HepG2 (cell line): ENCODE measurements around the gene FTCD.

Experiments used
- NPAS2 ChIP-seq: sonication (generic); formaldehyde crosslinking; IDR thresholded peaks from 2 replicates; pipeline ENCODE4 v1.8.0; 2022; ENCODE audit warnings: mild to moderate bottlenecking, missing genetic modification reagents, borderline replicate concordance
- PRPF4 ChIP-seq: fragments of 200-400 bp; formaldehyde crosslinking; IDR thresholded peaks from 2 replicates; pipeline ENCODE4 v1.6.1; 2016; ENCODE audit warnings: low read length, low read depth; ENCODE audit not compliant: poor library complexity, severe bottlenecking
- TF ChIP-seq, protein P1 (sequence below): sonication (generic); formaldehyde crosslinking; IDR thresholded peaks from 2 replicates; pipeline ENCODE4 v1.5.0; 2020; ENCODE audit warnings: mild to moderate bottlenecking, missing genetic modification reagents, moderate library complexity

DNA sequence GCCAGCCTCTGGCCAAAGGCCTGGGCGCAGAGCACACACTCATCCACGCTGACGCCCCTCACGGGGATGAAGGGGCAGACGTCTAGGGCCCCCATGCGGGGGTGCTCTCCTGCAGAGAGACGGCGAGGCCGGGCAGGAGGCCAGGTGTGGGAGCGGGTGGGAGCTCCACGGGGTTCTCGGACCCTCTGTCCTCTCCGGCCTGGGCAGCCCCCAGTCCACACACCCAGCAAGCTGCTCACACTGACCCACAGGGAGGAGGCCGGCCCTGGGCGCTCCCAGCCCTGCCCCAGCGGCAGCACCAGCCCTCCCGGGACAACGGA is 2.5 kb downstream of the FTCD start:
- TF ChIP-seq, protein P1, sequence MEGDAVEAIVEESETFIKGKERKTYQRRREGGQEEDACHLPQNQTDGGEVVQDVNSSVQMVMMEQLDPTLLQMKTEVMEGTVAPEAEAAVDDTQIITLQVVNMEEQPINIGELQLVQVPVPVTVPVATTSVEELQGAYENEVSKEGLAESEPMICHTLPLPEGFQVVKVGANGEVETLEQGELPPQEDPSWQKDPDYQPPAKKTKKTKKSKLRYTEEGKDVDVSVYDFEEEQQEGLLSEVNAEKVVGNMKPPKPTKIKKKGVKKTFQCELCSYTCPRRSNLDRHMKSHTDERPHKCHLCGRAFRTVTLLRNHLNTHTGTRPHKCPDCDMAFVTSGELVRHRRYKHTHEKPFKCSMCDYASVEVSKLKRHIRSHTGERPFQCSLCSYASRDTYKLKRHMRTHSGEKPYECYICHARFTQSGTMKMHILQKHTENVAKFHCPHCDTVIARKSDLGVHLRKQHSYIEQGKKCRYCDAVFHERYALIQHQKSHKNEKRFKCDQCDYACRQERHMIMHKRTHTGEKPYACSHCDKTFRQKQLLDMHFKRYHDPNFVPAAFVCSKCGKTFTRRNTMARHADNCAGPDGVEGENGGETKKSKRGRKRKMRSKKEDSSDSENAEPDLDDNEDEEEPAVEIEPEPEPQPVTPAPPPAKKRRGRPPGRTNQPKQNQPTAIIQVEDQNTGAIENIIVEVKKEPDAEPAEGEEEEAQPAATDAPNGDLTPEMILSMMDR (CRISPR knock-in tag): no peak
- TF ChIP-seq NPAS2 (CRISPR knock-in tag): no peak
- TF ChIP-seq PRPF4: no peak
